NCI-H446 (cell line): ENCODE results near the gene PRR12.

Experiments used
- DNase-seq, 2 experiments: peaks; one replicate each; lab custom pipeline; 2025; lab: John Stamatoyannopoulos, UW

Gene PRR12

DNA sequence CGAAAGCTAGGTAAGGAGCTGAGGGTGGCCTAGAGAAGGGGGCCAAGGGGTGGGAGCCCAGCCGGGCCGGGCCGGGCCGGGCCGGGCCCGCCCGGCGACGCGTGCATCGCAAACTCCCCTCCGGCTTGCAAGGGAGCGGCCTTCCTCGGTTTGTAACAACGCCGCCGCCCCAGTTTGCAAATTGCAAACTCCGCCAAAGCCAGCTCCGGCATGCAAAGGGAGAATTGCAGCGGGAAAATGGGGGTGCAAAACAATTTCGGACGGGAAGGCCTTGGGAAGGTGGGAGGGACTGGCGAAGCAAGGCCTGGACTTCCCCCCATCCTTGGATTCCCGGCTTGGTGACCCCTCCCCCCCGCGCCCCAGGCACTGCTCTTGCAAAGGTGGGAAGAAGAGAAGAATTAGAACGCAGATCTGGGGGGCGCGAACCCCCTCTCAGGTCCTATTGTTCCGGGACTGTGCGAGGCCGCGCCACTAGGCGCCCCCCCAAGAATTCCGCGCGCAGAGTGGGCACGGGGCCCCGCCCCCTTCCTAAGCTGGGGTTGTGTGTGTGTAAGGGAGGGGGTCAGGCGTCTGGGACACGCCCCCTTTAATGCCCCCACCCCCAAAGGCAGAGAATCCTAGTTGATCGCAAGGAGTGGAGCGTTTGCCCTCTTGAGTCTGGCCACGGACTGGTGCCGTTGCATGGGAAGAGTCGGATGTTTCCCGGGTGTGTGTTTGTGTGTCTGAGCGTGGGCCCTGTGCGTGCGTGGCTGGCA, 926 bp downstream of the PRR12 start:
- peak; percentile 31 to 50 for DNase-seq

DNA sequence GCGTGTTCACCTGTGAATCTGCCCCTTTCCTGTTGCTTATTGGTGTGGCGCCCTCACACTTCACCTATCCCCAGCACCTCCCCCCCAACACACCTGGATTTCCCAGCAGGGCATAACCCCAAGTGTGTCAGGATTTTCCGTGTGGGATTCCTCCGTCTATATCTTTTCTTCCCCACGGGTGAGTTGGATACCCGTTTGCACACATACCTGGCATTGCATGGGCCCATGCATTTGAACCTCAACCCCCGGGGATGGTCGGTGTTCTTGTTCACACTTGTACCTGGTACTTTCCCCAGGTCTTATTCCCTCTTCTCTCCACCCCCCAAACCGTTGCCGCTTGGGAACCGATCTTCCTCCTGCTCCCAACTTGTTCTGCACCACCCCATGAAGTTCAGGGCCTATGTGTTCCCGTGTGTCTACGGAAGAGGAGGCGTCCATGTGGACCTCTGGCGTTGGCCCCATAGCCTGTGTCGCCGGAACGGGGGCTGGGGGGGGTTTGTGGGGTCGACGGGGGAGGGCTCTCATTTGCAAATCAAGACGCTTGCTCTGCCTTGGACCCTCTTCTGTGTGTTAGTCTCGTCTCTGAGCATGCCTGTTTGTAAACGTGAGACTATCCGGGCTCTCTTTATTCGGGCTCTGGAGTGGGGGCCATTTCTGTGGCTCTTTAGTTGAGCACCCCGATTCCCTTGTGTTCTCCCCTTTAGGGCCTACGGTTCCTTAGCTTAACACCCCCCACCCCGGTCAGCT, 1.7 kb downstream of the PRR12 start:
- DNase-seq: peak in 1 of 2 experiments; percentile 48

DNA sequence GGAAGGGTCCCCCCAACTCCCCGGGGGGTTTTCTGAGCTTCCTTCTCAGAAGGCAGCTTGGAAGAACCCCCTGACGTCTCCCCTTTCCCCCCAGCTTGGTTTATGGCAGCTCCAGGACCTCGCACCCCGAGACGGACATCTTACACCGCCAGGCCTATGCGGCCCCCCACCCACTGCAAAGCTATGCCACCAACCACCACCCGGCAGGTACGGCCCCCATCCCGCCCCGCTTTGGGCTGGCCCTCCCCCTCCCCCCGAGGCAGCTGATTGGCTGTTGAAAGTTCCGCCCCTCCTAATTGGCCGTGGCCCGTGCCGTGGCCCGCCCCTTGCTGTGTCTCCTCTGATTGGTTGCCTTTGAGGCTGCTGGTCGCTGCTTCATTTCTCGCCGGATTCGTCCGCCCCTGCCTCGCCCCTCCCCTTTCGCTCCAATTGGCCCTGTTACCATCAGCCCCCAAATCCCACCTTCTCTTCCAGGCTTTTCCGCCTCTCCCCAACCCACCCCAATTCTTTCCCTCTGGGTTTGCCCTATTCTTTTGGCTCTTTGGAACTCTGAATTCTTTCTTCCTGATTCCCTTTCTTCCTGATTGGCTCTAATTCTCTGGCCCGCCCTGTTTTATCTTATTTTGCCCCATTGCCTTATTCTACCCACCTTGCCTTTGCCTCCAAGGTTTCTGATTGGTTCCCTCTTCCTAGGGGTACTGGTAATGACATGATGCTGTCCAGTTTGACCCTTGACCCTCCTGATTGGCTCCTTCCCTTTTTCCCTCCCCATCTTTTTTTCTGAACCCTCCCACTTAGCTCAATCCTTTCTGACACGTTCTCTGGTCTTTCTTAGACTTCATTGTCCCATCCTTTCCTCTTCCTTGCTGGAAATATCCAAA, 2.5 kb downstream of the PRR12 start:
- DNase-seq: peak; percentile 78 to 93

DNA sequence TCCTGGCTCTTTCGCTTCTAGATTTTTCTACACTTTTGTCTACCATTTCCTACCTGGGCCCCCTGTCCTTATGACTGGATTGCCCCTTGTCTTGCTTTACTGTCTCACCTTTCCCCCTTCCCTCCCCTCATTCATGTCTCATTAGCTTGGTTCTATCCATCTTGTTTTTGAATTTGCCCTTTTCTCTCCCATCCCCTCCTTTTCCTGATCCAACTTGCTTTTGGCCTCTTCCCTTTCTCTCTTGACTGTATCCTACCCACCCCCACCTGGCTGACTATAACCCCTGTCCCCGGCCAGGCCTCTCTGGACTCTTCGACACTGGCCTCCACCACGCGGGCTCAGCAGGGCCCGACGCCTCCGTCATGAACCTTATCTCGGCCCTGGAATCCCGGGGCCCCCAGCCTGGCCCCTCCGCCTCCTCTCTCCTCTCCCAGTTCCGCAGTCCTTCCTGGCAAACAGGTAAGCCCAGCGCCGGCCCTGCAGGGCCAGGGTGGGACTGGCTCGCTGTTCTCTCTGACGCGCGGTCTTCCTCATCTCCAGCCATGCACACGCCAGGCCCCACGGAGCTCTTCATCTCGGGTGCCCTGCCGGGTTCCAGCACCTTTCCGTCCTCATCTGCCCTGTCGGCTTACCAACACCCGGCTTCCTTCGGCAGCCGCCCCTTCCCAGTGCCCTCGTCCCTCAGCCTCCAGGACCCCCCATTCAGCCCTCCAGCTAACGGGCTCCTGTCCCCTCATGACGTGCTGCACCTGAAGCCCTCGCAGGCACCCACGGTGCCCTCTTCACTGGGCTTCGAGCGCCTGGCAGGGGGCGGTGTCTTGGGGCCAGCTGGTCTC, 3.4 kb downstream of the PRR12 start:
- no peak for DNase-seq

DNA sequence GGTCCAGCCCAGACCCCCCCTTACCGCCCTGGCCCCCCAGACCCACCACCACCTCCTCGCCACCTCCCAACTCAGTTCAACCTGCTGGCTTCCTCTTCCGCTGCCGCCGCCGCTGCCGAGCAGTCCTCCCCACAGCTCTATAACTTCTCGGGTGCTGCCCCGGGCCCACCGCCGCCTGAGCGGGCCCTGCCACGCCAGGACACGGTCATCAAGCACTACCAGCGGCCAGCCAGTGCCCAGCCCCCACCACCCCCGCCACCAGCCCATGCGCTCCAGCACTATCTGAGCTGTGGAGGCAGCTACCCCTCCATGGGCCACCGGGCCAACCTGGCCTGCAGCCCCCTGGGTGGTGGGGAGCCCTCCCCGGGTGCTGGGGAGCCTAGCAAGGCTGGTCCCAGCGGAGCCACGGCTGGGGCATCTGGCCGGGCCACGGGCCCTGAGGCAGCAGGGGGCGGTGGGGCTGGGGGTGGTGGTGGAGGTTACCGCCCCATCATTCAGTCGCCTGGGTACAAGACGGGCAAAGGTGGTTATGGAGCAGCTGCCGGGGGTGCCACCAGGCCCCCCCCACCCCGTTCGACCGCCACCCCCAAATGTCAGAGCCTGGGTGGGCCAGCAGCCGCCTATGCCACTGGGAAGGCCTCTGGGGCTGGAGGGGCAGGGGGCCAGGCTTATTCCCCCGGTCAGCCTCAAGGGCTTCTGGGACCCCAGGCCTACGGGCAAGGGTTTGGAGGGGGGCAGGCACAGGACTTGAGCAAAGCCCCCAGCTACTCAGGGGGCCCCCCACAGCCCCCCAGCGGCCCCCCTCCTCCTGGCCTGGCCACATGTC, 4.2 kb downstream of the PRR12 start:
- no peak for DNase-seq

DNA sequence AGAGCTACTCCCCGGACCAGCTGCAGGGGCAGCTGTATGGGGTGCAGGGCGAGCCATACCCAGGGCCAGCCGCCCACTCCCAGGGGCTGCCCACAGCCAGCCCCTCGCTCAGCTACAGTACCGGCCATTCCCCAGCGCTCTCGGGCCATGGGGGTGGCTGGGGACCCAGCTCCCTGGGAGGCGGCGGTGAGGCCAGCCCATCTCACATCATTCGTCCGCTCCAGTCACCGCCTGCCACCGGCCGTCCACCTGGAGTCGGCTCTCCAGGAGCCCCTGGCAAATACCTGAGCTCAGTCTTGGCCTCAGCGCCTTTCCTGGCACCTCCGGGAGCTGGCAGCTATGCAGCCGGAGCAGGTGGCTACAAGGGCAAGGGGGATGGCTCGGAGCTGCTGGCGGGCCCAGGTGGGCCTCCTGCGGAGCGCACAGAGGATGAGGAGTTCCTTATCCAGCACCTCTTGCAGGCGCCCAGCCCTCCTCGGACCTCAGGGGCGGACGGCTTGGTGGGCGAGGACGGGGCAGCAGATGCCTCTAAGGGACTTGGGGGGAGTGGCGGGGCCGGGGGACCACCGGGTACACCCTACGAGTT, 4.9 kb downstream of the PRR12 start:
- DNase-seq: no peak

DNA sequence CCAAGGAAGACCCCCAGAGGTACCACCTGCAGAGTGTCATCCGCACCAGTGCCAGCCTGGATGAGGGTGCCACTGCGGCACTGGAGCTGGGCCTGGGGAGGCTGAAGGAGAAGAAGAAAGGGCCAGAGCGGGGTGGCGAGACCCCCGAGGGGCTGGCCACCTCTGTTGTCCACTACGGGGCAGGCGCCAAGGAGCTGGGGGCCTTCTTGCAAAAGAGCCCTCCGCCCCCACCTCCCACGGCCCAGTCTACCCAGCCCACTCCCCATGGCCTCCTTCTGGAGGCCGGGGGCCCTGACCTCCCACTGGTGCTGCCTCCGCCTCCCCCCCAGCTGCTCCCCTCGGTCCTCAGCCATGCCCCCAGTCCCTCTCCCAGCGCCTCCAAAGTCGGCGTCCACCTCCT, 5.4 kb downstream of the PRR12 start:
- no peak for DNase-seq

DNA sequence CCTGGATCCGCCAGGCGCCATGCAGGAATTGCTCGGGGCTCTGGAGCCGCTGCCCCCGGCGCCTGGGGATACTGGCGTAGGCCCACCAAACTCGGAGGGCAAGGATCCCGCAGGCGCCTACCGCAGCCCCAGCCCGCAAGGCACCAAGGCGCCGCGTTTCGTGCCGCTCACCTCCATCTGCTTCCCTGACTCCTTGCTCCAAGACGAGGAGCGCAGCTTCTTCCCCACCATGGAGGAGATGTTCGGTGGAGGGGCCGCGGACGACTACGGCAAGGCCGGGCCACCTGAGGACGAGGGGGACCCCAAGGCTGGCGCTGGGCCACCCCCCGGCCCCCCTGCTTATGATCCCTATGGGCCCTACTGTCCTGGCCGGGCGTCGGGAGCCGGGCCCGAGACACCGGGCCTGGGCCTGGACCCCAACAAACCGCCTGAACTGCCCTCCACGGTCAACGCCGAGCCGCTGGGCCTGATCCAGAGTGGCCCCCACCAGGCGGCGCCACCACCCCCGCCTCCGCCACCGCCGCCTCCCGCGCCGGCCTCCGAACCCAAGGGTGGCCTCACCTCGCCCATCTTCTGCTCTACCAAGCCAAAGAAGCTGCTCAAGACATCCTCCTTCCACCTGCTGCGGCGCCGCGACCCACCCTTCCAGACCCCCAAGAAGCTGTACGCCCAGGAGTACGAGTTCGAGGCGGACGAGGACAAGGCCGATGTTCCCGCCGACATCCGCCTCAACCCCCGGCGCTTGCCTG, 6.1 kb downstream of the PRR12 start:
- DNase-seq: no peak

DNA sequence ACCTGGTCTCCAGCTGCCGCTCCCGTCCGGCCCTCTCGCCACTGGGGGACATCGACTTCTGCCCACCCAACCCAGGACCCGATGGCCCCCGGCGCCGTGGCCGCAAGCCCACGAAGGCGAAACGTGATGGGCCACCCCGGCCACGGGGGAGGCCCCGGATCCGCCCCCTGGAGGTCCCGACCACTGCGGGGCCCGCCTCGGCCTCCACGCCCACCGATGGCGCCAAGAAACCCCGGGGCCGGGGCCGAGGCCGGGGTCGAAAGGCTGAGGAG, 6.7 kb downstream of the PRR12 start:
- no peak for DNase-seq

DNA sequence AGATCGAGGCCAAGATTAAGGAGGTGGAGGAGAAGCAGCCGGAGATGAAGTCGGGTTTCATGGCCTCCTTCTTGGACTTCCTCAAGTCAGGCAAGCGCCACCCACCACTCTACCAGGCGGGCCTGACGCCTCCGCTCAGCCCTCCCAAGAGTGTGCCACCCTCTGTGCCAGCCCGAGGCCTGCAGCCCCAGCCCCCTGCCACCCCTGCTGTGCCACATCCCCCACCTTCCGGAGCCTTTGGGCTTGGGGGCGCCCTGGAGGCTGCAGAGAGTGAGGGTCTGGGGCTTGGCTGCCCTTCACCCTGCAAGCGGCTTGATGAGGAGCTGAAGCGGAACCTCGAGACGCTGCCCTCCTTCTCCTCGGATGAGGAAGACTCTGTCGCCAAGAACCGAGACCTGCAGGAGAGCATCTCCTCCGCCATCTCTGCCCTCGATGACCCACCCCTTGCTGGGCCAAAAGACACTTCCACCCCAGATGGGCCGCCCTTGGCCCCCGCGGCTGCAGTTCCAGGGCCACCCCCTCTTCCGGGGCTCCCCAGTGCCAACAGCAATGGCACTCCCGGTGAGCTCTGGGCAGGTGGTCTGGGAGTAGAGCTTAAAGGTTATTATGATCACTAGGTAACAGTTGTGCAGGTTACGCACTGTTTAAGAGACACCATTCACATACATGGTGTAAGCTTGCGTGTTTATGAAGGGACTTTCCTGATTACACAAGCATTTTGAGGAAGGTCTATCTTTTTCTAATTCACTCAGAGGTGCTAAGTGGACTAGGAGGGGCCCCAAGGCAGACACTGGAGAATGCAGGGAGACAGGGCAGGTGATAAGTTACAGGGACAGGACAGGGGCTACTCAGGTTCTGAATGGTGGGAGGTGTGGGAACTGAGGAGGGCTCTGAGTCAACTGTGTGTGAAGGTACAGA, 8.7 kb downstream of the PRR12 start:
- DNase-seq: no peak

DNA sequence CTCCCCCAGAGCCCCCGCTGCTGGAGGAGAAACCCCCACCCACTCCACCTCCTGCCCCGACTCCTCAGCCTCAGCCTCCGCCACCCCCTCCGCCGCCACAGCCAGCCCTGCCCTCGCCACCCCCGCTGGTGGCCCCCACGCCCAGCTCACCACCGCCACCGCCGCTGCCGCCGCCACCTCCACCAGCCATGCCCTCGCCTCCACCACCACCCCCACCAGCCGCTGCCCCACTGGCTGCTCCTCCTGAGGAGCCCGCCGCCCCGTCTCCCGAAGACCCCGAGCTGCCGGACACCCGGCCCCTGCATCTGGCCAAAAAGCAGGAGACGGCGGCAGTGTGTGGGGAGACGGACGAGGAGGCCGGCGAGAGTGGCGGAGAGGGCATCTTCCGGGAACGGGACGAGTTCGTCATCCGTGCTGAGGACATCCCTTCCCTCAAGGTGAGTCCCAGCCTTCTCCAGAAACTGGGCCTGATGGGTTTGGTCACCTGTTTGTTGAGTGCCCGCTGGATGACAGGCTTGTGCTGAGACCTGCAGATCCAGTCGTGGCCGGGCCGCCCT, 10.6 kb downstream of the PRR12 start:
- no peak for DNase-seq

DNA sequence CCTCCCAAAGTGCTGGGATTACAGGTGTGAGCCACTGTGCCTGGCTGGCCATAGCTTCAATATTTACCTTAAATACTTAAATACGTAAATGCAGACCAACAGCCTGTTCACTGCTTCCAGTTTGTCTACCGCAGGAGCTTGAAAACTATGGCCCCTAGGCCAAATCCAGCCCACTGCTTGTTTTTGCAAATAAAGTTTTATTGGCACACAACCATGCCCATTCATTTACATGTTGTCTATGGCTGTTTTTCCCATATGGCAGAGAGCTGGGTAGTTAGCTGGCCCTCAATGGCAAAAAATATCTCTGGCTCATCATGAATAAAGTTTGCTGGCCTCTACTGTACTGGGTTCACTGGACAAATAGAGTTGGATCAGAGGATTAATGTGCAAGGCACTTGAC, 11.8 kb downstream of the PRR12 start:
- DNase-seq: no peak

DNA sequence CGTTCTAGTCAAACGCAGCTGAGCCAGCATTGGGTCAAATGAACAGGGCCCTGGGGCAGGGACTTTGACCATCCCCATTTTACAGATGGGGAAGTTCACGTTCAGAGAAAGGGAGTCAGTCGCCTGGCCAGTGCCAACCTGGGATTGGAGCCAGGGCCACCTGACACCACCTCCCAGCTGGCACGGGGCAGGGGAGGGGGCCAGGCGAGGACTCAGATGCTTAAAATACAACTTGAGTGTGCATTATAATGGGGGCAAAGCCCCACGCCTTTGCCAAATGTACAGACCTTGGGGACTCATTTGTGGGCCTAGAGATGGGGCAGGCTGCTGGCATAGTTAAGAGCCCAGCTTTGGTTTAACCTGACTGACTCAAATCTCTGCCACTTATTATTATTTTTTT, 14.6 kb downstream of the PRR12 start:
- DNase-seq: no peak

DNA sequence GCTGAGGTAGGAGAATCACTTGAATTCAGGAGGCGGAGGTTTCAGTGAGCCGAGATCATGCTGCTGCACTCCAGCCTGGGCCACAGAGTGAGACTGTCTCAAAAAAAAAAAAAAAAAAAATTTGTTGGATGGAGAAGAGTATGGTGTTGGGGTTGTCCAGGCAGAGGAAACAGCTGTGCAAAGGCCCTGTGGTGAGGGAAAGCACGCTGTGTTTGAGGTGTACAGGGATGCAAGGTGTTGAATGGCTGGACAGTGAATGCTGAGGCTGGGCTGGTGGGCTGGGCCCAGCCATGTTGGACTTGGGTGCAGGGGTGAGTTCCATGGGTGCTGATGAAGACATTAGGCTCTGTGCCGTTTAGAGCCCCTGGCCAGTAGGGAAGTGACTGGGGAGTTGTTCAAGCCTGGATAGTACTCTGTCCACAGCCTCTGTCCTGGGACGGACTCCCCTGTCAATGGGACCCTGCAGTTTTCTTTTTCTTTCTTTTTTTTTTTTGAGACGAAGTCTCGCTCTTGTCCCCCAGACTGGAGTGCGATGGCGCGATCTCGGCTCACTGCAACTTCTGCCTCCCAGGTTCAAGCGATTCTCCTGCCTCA, 18.6 kb downstream of the PRR12 start:
- DNase-seq: no peak

DNA sequence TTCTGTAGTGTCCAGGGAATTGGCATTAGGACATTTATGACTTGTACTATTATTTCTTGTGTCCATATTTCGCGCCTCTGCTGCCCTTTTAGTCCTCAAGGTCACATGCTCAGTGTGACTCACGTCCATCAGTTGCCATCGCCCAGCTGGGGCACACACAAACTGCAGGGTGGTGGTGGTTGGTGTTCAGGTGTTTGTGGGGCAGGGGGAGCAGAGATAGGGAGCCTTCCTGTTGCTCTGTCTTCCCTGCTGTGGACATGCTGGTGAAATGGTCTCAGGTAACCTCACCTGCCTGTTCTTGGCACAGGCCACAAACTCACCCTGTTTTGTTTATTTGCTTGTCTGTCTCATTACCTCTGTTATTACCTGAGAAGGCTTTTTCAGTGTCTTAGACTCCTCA, 22.4 kb downstream of the PRR12 start:
- no peak for DNase-seq

DNA sequence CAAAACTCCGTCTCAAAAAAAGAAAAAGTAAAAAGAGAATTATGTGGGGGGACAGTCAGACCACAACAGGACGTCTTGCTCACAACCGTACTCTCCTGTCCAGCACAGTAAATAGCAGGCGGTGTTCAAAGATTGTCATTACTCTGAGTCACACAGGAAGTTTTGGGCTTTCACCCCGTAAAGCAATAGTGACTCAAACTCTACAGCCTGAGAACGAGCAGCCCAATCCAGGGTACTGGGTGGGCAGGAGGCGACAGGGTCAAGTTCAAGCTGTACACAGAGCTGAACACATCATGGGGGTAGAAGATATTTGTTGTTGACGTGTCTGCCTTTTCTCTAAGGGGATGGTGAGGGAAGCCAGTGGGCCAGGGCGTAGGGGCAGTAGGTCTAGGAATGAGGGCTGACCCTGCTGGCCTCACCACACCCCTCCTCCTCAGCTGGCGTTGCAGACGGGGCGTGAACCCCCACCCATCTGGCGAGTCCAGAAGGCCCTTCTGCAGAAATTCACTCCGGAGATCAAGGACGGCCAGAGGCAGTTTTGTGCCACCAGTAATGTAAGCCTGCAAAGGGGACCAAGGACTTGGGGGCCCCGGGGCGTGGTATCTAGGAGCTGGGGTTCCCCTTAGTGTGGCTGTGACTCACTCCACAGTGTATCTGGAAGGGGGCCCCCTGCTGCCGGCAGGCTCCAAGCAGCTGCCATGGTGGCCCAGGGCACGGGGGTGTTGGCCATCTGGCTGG, 23.3 kb downstream of the PRR12 start:
- DNase-seq: no peak

DNA sequence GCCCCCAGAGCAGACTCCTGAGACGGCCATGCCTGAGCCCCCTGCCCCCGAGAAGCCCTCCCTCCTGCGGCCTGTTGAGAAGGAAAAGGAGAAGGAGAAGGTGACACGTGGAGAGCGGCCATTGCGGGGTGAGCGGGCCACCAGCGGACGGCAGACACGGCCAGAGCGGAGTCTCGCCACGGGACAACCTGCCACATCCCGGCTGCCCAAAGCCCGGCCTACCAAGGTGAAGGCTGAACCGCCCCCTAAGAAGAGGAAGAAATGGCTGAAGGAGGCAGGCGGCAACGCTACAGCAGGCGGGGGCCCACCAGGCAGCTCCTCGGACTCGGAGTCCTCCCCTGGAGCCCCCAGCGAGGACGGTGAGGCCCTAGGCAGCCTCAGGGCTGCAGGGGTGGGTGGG, 24.9 kb downstream of the PRR12 start:
- DNase-seq: no peak
